Left lung (tissue), 10 donors: Measurements from ENCODE around the gene ALDH3B2. TPM values are rescaled to one million over a fixed set of nuclear protein-coding genes. Genes with fewer than 3 reads are reported as not detected.
"Not testable (repeated sequence)": the region's sequence is repeated elsewhere in the genome, so short reads cannot be mapped to it uniquely, and the experiment has no call there.

Experiments
- ATAC-seq: fragments of 200-7000 bp; cut with Tn5 transposase; one replicate; pipeline ENCODE4 v1.9.1; 2020; ENCODE audit warnings: moderate library complexity
- DNase-seq, 4 donors: peaks; one replicate each; pipeline ENCODE4 v3.0.0-alpha.2; 2013 to 2020
- H3K27ac ChIP-seq, 2 donors: fragments of 200-600 bp; sonication (generic) in 1 of 2; one replicate each; pipeline versions ENCODE4 v1.5.0 to v1.8.0; 2020 to 2021
- H3K27me3 ChIP-seq, 2 donors: fragments of 200-600 bp; sonication (generic) in 1 of 2; one replicate each; pipeline versions ENCODE4 v1.5.0 to v1.8.0; 2020 to 2021
- H3K36me3 ChIP-seq, 2 donors: fragments of 200-600 bp; sonication (generic) in 1 of 2; one replicate each; pipeline versions ENCODE4 v1.5.0 to v1.8.0; 2020 to 2021
- H3K4me1 ChIP-seq, 2 donors: fragments of 200-600 bp; one replicate each; pipeline ENCODE4 v1.8.0; 2021
- H3K4me3 ChIP-seq, 2 donors: fragments of 200-600 bp; sonication (generic) in 1 of 2; one replicate each; pipeline versions ENCODE4 v1.5.0 to v1.8.0; 2020 to 2021; ENCODE audit warnings: mild to moderate bottlenecking in 1 of 2
- H3K9me3 ChIP-seq, 2 donors: fragments of 200-600 bp; sonication (generic) in 1 of 2; one replicate each; pipeline versions ENCODE4 v1.5.0 to v1.8.0; 2020 to 2021
- intact Hi-C, 2 donors: fragments of 100-400 bp; cut with DNase I; formaldehyde crosslinking; loops; one replicate each; pipeline versions ENCODE4 v1.11.2 to v1.14.2; 2022
- polyA plus RNA-seq, 6 donors: library from polyadenylated mRNA; unstranded; fragments of 120-200 nt; gene quantifications; one replicate each; pipeline ENCODE4 v1.2.1, GENCODE V29; 2013; ENCODE audit not compliant: insufficient read length in 6 of 6
- total RNA-seq, 2 donors: library from RNA; stranded (reverse); fragmentation: NEBNext Ultra II Directional; extraction: Animal tissue kit (Norgen Biotek cat#: 25700); gene quantifications; one replicate each; pipeline ENCODE4 v1.2.1, GENCODE V29; 2021
- TF ChIP-seq, protein P1 (sequence below), 2 donors: fragments of 200-600 bp; sonication (generic) in 1 of 2; IDR thresholded peaks; one replicate each; pipeline versions ENCODE4 v1.5.0 to v1.8.0; 2021; ENCODE audit warnings: antibody characterized with exemption in 2 of 2
- donor health status: DM: no; HTN: yes; CAD: no.
- donor health status: DM: no; HTN: no; CAD: no.

Gene ALDH3B2
- total and polyA plus RNA-seq, 8 donors = 0.79 to 1.7 (median 0.98) TPM

DNA sequence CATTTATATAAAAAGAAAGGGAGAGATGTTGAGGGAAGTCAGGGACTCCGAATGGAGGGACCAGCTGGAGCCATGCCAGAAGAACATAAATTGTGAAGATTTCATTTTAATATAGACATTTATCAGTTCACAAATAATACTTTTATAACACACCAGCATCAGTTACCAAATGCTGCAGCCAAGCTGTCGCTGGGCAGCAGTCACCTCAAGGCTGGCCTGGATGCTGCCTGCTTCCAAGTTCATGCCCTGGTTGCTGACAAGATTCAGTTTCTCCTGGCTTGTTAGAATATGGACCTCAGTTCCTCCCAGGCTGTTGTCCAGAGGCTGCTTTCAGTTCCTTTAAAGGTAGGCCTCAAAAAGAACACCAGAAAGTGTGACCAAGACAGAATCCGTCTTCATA, 30.8 kb upstream of the ALDH3B2 start:
- peaks cover 0 to 10% of the 10 kb centered on the region in 2 donors for H3K27me3 ChIP-seq
- ATAC-seq (no peak), DNase-seq (no peak)
- H3K4me1 ChIP-seq = no peaks in the 10 kb centered on the region
- no peaks in the 10 kb centered on the region for H3K9me3 ChIP-seq
- no peaks in the 10 kb centered on the region for H3K36me3 ChIP-seq
- H3K4me3 ChIP-seq = no peak overlapping the region
- no peak overlapping the region for H3K27ac ChIP-seq
- intact Hi-C loops = no loop called here
- TF ChIP-seq, protein P1, sequence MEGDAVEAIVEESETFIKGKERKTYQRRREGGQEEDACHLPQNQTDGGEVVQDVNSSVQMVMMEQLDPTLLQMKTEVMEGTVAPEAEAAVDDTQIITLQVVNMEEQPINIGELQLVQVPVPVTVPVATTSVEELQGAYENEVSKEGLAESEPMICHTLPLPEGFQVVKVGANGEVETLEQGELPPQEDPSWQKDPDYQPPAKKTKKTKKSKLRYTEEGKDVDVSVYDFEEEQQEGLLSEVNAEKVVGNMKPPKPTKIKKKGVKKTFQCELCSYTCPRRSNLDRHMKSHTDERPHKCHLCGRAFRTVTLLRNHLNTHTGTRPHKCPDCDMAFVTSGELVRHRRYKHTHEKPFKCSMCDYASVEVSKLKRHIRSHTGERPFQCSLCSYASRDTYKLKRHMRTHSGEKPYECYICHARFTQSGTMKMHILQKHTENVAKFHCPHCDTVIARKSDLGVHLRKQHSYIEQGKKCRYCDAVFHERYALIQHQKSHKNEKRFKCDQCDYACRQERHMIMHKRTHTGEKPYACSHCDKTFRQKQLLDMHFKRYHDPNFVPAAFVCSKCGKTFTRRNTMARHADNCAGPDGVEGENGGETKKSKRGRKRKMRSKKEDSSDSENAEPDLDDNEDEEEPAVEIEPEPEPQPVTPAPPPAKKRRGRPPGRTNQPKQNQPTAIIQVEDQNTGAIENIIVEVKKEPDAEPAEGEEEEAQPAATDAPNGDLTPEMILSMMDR (IDR thresholded peaks at IDR 0.05) = no peak

DNA sequence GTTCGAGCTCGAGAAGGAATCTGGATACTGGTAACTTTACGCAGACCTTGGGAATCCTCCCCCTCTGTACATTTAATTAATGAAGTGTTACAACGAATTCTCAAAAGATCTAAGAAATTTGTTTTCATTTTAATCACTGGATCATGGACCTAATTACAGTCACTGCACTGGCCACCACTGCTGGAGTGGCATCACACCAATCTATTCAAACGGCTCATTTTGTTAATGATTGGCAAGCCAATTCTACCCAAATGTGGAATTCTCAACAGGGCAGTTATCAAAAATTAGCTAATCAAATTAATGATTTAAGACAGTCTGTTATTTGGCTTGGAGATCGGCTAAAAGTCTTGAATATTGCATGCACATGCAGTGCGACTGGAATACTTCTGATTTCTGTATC, 30.1 kb upstream of the ALDH3B2 start:
- ATAC-seq (no peak), DNase-seq (no peak)
- intact Hi-C loops = no loop called here
- Histone ChIP-seq H3K27me3 (peaks cover 0 to 11% of the 10 kb centered on the region in 2 donors), H3K4me3 (no peak overlapping the region), H3K36me3 (no peaks in the 10 kb centered on the region), H3K27ac (no peak overlapping the region), H3K9me3 (no peaks in the 10 kb centered on the region), H3K4me1 (no peaks in the 10 kb centered on the region)
- TF ChIP-seq, protein P1 (IDR thresholded peaks at IDR 0.05) = no peak

DNA sequence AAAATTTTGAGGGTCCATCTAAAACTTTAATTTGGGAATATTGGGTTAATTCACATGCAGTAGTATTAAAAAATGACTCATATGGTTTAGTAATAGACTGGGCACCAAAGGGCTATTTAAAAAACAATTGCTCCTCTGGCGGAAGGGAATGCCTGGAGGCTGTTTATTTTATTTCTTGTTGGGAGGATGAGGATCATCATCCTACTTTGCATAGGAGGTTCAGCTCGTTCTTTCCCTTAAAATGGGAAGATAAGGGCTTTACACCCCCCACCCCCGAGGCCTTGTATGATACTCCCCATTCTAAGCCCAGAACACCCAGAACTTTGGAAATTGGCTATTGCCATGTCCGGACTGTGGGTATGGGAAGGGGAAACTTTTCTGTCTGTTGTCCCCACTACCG, 29.3 kb upstream of the ALDH3B2 start:
- DNase-seq, H3K27ac ChIP-seq, H3K4me1 ChIP-seq, intact Hi-C loops, H3K4me3 ChIP-seq, H3K9me3 ChIP-seq, ATAC-seq, H3K36me3 ChIP-seq: not testable (repeated sequence)
- peaks cover 0 to 11% of the 10 kb centered on the region in 2 donors for H3K27me3 ChIP-seq

DNA sequence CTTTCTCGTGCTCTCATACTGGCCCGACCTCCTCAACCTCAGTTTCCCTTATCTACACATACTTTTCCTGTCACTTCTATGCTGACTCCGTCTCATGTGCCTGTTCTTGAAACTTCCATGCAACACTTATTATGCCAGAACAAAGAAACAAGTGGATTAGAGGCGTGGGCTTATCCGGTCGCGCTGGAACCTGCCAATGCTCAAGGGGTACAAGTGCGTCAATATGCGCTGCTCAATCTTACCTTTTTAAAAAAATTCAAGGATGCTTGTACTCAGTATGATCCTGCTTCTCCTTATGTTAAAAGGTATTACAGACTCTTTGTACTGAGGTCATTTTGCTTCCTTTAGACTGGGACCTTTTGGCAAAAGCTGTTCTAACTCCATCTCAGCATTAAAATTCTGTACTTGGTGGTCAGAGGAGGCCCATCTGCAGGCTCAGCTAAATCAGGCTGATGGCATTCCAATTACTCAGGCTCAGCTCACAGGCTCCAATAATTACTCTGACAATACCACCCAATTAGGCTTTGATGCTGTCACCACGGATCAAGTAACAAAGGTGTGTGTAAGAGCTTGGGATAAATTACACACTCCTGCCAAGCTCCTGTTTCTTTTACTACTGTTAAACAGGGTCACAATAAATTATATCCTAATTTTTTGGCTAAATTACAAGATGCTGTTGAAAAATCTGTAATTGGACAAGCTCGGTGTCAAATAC, 26.3 kb upstream of the ALDH3B2 start:
- DNase-seq = peak in 3 of 4 donors; percentile 9 to 40 (median 30)

DNA sequence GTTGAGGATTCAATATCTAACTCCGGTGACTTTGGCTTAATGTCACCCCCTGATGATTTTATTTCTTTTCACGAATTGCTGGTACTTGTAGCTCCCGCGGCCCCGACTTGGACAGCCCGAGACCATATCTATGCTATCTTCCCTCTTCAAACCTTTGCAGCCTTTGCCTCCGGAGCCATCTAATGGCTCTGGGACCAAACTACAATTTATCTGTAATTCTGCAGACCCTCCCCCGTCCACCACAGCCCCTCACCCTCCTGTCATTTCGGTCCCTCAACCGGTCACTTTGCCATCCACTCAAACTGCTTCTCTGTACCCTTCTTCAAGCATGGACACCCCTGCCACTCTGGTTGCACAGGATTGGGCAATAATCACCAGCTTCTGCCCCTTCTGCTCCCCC, 25.7 kb upstream of the ALDH3B2 start:
- no peak for ATAC-seq
- H3K4me3 ChIP-seq = no peak overlapping the region
- no peak overlapping the region for H3K27ac ChIP-seq
- no peaks in the 10 kb centered on the region for H3K9me3 ChIP-seq
- peaks cover 0 to 17% of the 10 kb centered on the region in 2 donors for H3K27me3 ChIP-seq
- intact Hi-C loops = no loop called here
- no peaks in the 10 kb centered on the region for H3K36me3 ChIP-seq
- no peaks in the 10 kb centered on the region for H3K4me1 ChIP-seq
- no peak for DNase-seq
- TF ChIP-seq, protein P1 (IDR thresholded peaks at IDR 0.05) = no peak

More for the DNA sequence above, 26.3 kb upstream of the ALDH3B2 start:
- Histone ChIP-seq H3K9me3 (no peaks in the 10 kb centered on the region), H3K4me1 (no peaks in the 10 kb centered on the region), H3K27me3 (peaks cover 0 to 17% of the 10 kb centered on the region in 2 donors), H3K27ac (no peak overlapping the region), H3K4me3 (no peak overlapping the region), H3K36me3 (no peaks in the 10 kb centered on the region)
- ATAC-seq = peak; percentile 61
- TF ChIP-seq, protein P1 (IDR thresholded peaks at IDR 0.05) = no peak
- intact Hi-C loops = no loop called here

DNA sequence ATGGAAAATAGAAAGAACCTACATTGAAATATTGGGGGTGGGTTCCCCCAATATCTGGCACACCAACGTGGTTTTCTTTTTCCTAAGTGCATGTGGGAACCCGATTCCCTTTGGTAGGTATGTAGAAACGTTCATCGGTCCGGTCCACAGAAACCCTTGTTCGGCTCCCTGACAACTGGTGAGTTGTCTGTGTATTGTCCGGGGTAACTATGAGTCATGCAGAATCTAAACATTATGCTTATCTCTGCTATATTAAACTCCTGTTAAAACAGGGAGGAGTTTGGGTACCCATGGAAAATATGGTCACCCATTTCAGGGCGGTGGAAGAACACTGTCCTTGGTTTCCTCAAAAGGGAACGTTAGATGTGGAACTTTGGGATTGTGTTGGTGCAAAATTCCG, 25.1 kb upstream of the ALDH3B2 start:
- DNase-seq (no peak), ATAC-seq (no peak)
- TF ChIP-seq, protein P1 (IDR thresholded peaks at IDR 0.05) = no peak
- H3K27me3 ChIP-seq = peaks cover 0 to 17% of the 10 kb centered on the region in 2 donors
- no peak overlapping the region for H3K27ac ChIP-seq
- H3K36me3 ChIP-seq = no peaks in the 10 kb centered on the region
- no peaks in the 10 kb centered on the region for H3K9me3 ChIP-seq
- no peaks in the 10 kb centered on the region for H3K4me1 ChIP-seq
- intact Hi-C loops = no loop called here
- no peak overlapping the region for H3K4me3 ChIP-seq
